Measurements from ENCODE around the gene FOXRED2. TPM values are rescaled to one million over a fixed set of nuclear protein-coding genes. Genes with fewer than 3 reads are reported as not detected.
A peak's percentile ranks its signal among the peaks of the same experiment; 100 is the strongest.

Gene FOXRED2
- total RNA-seq, 1 experiment from 2014 or later: 19.9 TPM

- H3K9ac ChIP-seq (ENCODE audit: low read length): peak within 1 kb of the TSS; percentile 97
- peak within 1 kb of the TSS; percentile 97 to 99 for H3K4me3 ChIP-seq (replicated peaks in 1 of 2; ENCODE audit: low read depth in 1 of 2, low read length in 2 of 2)
- H2AFZ ChIP-seq (ENCODE audit: low read depth, low read length, poor library complexity, severe bottlenecking): no peak within 1 kb of the TSS
- peak; percentile 92 for ATAC-seq
- no TSS peak for BruUV-seq (replicated peaks)
- peaks cover 49% of the 10 kb centered on the region for H3K79me2 ChIP-seq (ENCODE audit: insufficient read depth, low read length)
- H3K27me3 ChIP-seq (ENCODE audit: insufficient read depth, low read length): no peaks in the 10 kb centered on the region
- POLR2A ChIA-PET: interaction anchor here (0.8 to 2.5 kb wide), 14 partner anchors 9 to 490 kb away, joined by 3 to 27 read pairs (median 4); partner anchors contain the start of genes FOXRED2, IFT27, MPST and TST
- no peaks in the 10 kb centered on the region for H3K9me2 ChIP-seq (ENCODE audit: insufficient read depth)
- intact Hi-C loops (cut with micrococcal nuclease): no loop called here
- peak; percentile 99 for DNase-seq (ENCODE audit: low read depth, low spot score)
- peaks cover 27 to 33% of the 10 kb centered on the region in 2 experiments for H3K36me3 ChIP-seq (ENCODE audit: control insufficient read depth in 1 of 2, insufficient read depth in 2 of 2, low read length in 2 of 2)
- no peaks in the 10 kb centered on the region for H3K9me3 ChIP-seq (ENCODE audit: control insufficient read depth in 1 of 2, insufficient read depth in 1 of 2, low read depth in 1 of 2, low read length in 2 of 2)
- H3K4me2 ChIP-seq (ENCODE audit: low read length): peak within 1 kb of the TSS; percentile 86
- CTCF ChIA-PET: interaction anchor here (1.0 to 1.8 kb wide), 2 partner anchors 18 to 246 kb away, joined by 3 to 5 read pairs; no protein-coding TSS in a partner anchor
- peak within 1 kb of the TSS; percentile 87 for H3K27ac ChIP-seq (ENCODE audit: low read depth, low read length)
- H4K20me1 ChIP-seq (ENCODE audit: insufficient read depth): peaks cover 13% of the 10 kb centered on the region; the same call in 1 of the 2 replicates
- RAD21 ChIA-PET (ENCODE audit: low non-redundant PET in 1 of 2, low total read pairs in 2 of 2, uncharacterized antibody in 2 of 2, unreplicated experiment in 2 of 2): no interaction called here
- H3K4me1 ChIP-seq (ENCODE audit: control insufficient read depth in 1 of 2, insufficient read depth in 2 of 2, low read length in 2 of 2): peaks cover 13 to 32% of the 10 kb centered on the region in 2 experiments; a peak in 3 of 4 replicates
- no peak for TF ChIP-seq FOSL1 (IDR thresholded peaks at IDR 0.05; ENCODE audit: low read depth)
- peak; percentile 89 for TF ChIP-seq POLR2AphosphoS5 (IDR thresholded peaks at IDR 0.05; ENCODE audit: low read depth, low read length)
- TF ChIP-seq POLR2A (IDR thresholded peaks at IDR 0.05; ENCODE audit: borderline replicate concordance, extremely low read depth, insufficient read depth, insufficient read length): peak; percentile 58
- no peak for TF ChIP-seq ZNF274 (IDR thresholded peaks at IDR 0.05; ENCODE audit: low read depth, low read length)
- no peak for TF ChIP-seq RAD21 (IDR thresholded peaks at IDR 0.05; ENCODE audit: low read depth)
- TF ChIP-seq YY1 (IDR thresholded peaks at IDR 0.05; ENCODE audit: extremely low read depth, insufficient replicate concordance, low read depth, low read length): peak; percentile 32
- TF ChIP-seq ZBTB33 (IDR thresholded peaks at IDR 0.05; ENCODE audit: extremely low read depth, insufficient replicate concordance, low read length): peak; percentile 23
- peak; percentile 99 for TF ChIP-seq ELF1 (IDR thresholded peaks at IDR 0.05; ENCODE audit: borderline replicate concordance, low read depth)
- peak; percentile 51; the same call in 1 of the 2 replicates for TF ChIP-seq ZFX (IDR thresholded peaks at IDR 0.05)
- peak; percentile 88 for TF ChIP-seq SP1 (IDR thresholded peaks at IDR 0.05; ENCODE audit: low read depth)
- peak; percentile 75 for TF ChIP-seq SRF (IDR thresholded peaks at IDR 0.05; ENCODE audit: low read depth)
- TF ChIP-seq REST (IDR thresholded peaks at IDR 0.05; ENCODE audit: low read depth): no peak
- TF ChIP-seq EGR1 (IDR thresholded peaks at IDR 0.05; ENCODE audit: low read depth): no peak
- TF ChIP-seq, protein P1, sequence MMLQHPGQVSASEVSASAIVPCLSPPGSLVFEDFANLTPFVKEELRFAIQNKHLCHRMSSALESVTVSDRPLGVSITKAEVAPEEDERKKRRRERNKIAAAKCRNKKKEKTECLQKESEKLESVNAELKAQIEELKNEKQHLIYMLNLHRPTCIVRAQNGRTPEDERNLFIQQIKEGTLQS (IDR thresholded peaks at IDR 0.05): no peak
- TF ChIP-seq CEBPB (IDR thresholded peaks at IDR 0.05; ENCODE audit: low read depth): no peak; the same call in 1 of the 2 replicates
- peak; percentile 31; the same call in 1 of the 2 replicates for TF ChIP-seq JUND (IDR thresholded peaks at IDR 0.05)
- TF ChIP-seq EZH2 (IDR thresholded peaks at IDR 0.05): no peak
- peak; percentile 90 for TF ChIP-seq CBX3 (IDR thresholded peaks at IDR 0.05; ENCODE audit: low read depth)
- peak; percentile 10 for TF ChIP-seq TCF7L2 (IDR thresholded peaks at IDR 0.05; ENCODE audit: borderline replicate concordance, extremely low read depth, insufficient read depth, insufficient read length)
- TF ChIP-seq, protein P2, sequence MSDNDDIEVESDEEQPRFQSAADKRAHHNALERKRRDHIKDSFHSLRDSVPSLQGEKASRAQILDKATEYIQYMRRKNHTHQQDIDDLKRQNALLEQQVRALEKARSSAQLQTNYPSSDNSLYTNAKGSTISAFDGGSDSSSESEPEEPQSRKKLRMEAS (IDR thresholded peaks at IDR 0.05): peak; percentile 98
- TF ChIP-seq EZH2phosphoT487 (IDR thresholded peaks at IDR 0.05; ENCODE audit: borderline replicate concordance): no peak
These were observed 22.2 kb upstream of the FOXRED2 start, which contains the start of gene EIF3D for GRCh38 chr22:36528795-36529751. EIF3D (minus strand) TSS chr22:36529166; CDS start chr22:36526121, 3,045 bp downstream.
